Trophoblast cell (in vitro differentiated cells and primary cell): Measurements from ENCODE around the gene ZSCAN25.
A peak's percentile ranks its signal among the peaks of the same experiment; 100 is the strongest.

Source experiments
- DNase-seq, 2 donors: peaks; one replicate each; pipeline ENCODE4 v3.0.0-alpha.2; 2016
- H2AFZ ChIP-seq: 2 replicates; pipeline ENCODE4 v1.6.1; 2013; ENCODE audit warnings: low read length, moderate library complexity, mild to moderate bottlenecking; ENCODE audit not compliant: insufficient read depth, poor library complexity
- H2AK5ac ChIP-seq: 2 replicates; pipeline ENCODE4 v1.6.1; 2013; ENCODE audit warnings: mild to moderate bottlenecking, low read length
- H2BK120ac ChIP-seq: 2 replicates; pipeline ENCODE4 v1.6.1; 2013; ENCODE audit warnings: low read length, mild to moderate bottlenecking, moderate library complexity; ENCODE audit not compliant: insufficient read depth, poor library complexity
- H2BK12ac ChIP-seq: 2 replicates; pipeline ENCODE4 v1.6.1; 2013; ENCODE audit warnings: mild to moderate bottlenecking, low read length, moderate library complexity
- H2BK5ac ChIP-seq: 2 replicates; pipeline ENCODE4 v1.6.1; 2013; ENCODE audit warnings: low read length, low read depth, moderate library complexity, mild to moderate bottlenecking; ENCODE audit not compliant: poor library complexity
- H3K14ac ChIP-seq: 2 replicates; pipeline ENCODE4 v1.6.1; 2013; ENCODE audit warnings: mild to moderate bottlenecking, low read length
- H3K18ac ChIP-seq: 2 replicates; pipeline ENCODE4 v1.6.1; 2013; ENCODE audit warnings: mild to moderate bottlenecking, low read length
- H3K23ac ChIP-seq: 2 replicates; pipeline ENCODE4 v1.6.1; 2013; ENCODE audit warnings: low read length
- H3K27ac ChIP-seq: 2 replicates; pipeline ENCODE4 v1.5.1; 2013; ENCODE audit warnings: low read depth, mild to moderate bottlenecking, inconsistent platforms, low read length, moderate library complexity
- H3K27me3 ChIP-seq: 2 replicates; pipeline ENCODE4 v1.6.1; 2013; ENCODE audit warnings: inconsistent platforms, mild to moderate bottlenecking, low read length, moderate library complexity; ENCODE audit not compliant: insufficient read depth
- H3K36me3 ChIP-seq, 2 experiments: 1 replicate in 1 of 2; 2 replicates in 1 of 2; pipeline ENCODE4 v1.6.1; 2013; ENCODE audit warnings: low read length in 2 of 2, mild to moderate bottlenecking in 2 of 2, moderate library complexity in 1 of 2; ENCODE audit not compliant: insufficient read depth in 2 of 2, control insufficient read depth in 1 of 2
- H3K4ac ChIP-seq: 2 replicates; pipeline ENCODE4 v1.6.1; 2013; ENCODE audit warnings: low read depth, mild to moderate bottlenecking, low read length, moderate library complexity
- H3K4me1 ChIP-seq, 2 experiments: 1 replicate in 1 of 2; 2 replicates in 1 of 2; pipeline ENCODE4 v1.6.1; 2013; ENCODE audit warnings: low read length in 2 of 2, mild to moderate bottlenecking in 2 of 2, moderate library complexity in 1 of 2; ENCODE audit not compliant: insufficient read depth in 2 of 2, control insufficient read depth in 1 of 2
- H3K4me2 ChIP-seq: 2 replicates; pipeline ENCODE4 v1.6.1; 2013; ENCODE audit warnings: inconsistent platforms, mild to moderate bottlenecking, low read length, moderate library complexity
- H3K4me3 ChIP-seq: 2 replicates; pipeline ENCODE4 v1.5.1; 2013; ENCODE audit warnings: mild to moderate bottlenecking, low read depth, low read length, inconsistent platforms
- H3K79me1 ChIP-seq: one replicate; pipeline ENCODE4 v1.6.1; 2013; ENCODE audit warnings: low read length
- H3K79me2 ChIP-seq: 2 replicates; pipeline ENCODE4 v1.6.1; 2013; ENCODE audit warnings: low read length, mild to moderate bottlenecking; ENCODE audit not compliant: control insufficient read depth, insufficient read depth, poor library complexity
- H3K9ac ChIP-seq: 2 replicates; pipeline ENCODE4 v1.6.1; 2013; ENCODE audit warnings: mild to moderate bottlenecking, low read length
- H3K9me3 ChIP-seq: 2 replicates; pipeline ENCODE4 v1.6.1; 2013; ENCODE audit warnings: low read depth, mild to moderate bottlenecking, control low read depth, inconsistent platforms, low read length; ENCODE audit not compliant: insufficient read depth
- H4K12ac ChIP-seq: 2 replicates; pipeline ENCODE4 v1.6.1; 2013; ENCODE audit warnings: low read depth, mild to moderate bottlenecking, low read length, moderate library complexity
- H4K8ac ChIP-seq: 2 replicates; pipeline ENCODE4 v1.6.1; 2013; ENCODE audit warnings: low read depth, mild to moderate bottlenecking, low read length, moderate library complexity
- H4K91ac ChIP-seq: one replicate; pipeline ENCODE4 v1.6.1; 2013; ENCODE audit warnings: low read depth, mild to moderate bottlenecking, low read length, moderate library complexity
- WGBS: extraction: QIAGEN DNeasy Blood & Tissue Kit; methylation state at CpG from one replicate; pipeline ENCODE4 v1.1.7; 2013; ENCODE audit warnings: missing lambda C conversion rate; ENCODE audit not compliant: insufficient read length, insufficient coverage; ENCODE audit errors: extremely low coverage; 5-methylcytosine and 5-hydroxymethylcytosine counted together

The ZSCAN25 gene

GRCh38 chr7:99623091-99623693, 6.4 kb downstream of the ZSCAN25 start:
- H3K4ac ChIP-seq = no peak overlapping the region
- H3K23ac ChIP-seq = no peak overlapping the region
- no peak overlapping the region for H3K9ac ChIP-seq
- no peak overlapping the region for H2BK5ac ChIP-seq
- H2AFZ ChIP-seq = no peak overlapping the region
- H3K14ac ChIP-seq = no peak overlapping the region
- no peak overlapping the region for H3K4me3 ChIP-seq
- no peak overlapping the region for H3K27ac ChIP-seq
- no peak overlapping the region for H4K12ac ChIP-seq
- peaks cover 59 to 73% of the 10 kb centered on the region in 2 experiments for H3K36me3 ChIP-seq
- H3K4me1 ChIP-seq = peaks cover 19 to 21% of the 10 kb centered on the region in 2 experiments
- peaks cover 5% of the 10 kb centered on the region for H3K9me3 ChIP-seq
- no peak overlapping the region for H2AK5ac ChIP-seq
- H2BK12ac ChIP-seq = no peak overlapping the region
- no peak overlapping the region for H3K18ac ChIP-seq
- no peak overlapping the region for H2BK120ac ChIP-seq
- peaks cover 12% of the 10 kb centered on the region for H3K79me1 ChIP-seq
- no peak overlapping the region for H4K8ac ChIP-seq
- WGBS = no CpG with 5 or more reads among the region's 7 CpGs
- DNase-seq = no peak
- no peak overlapping the region for H4K91ac ChIP-seq
- H3K4me2 ChIP-seq = no peak overlapping the region
- H3K27me3 ChIP-seq = no peaks in the 10 kb centered on the region
- H3K79me2 ChIP-seq = peaks cover 7% of the 10 kb centered on the region

GRCh38 chr7:99623702-99624447, 7.1 kb downstream of the ZSCAN25 start:
- H3K4me2 ChIP-seq = no peak overlapping the region
- no peak overlapping the region for H3K4ac ChIP-seq
- peaks cover 9% of the 10 kb centered on the region for H3K79me1 ChIP-seq
- no peak overlapping the region for H2BK12ac ChIP-seq
- H4K91ac ChIP-seq = no peak overlapping the region
- no peak overlapping the region for H3K9ac ChIP-seq
- H3K4me3 ChIP-seq = no peak overlapping the region
- WGBS = no CpG with 5 or more reads among the region's 9 CpGs
- H3K27me3 ChIP-seq = no peaks in the 10 kb centered on the region
- no peak overlapping the region for H4K12ac ChIP-seq
- H2BK120ac ChIP-seq = no peak overlapping the region
- H3K36me3 ChIP-seq = peaks cover 62 to 77% of the 10 kb centered on the region in 2 experiments
- H4K8ac ChIP-seq = no peak overlapping the region
- peaks cover 7% of the 10 kb centered on the region for H3K79me2 ChIP-seq
- H3K4me1 ChIP-seq = peaks cover 19% of the 10 kb centered on the region in 2 experiments
- H3K14ac ChIP-seq = no peak overlapping the region
- H2AFZ ChIP-seq = no peak overlapping the region
- DNase-seq = no peak
- no peak overlapping the region for H2BK5ac ChIP-seq
- H2AK5ac ChIP-seq = no peak overlapping the region
- no peak overlapping the region for H3K27ac ChIP-seq
- H3K9me3 ChIP-seq = peaks cover 5% of the 10 kb centered on the region
- no peak overlapping the region for H3K18ac ChIP-seq
- H3K23ac ChIP-seq = no peak overlapping the region

DNA sequence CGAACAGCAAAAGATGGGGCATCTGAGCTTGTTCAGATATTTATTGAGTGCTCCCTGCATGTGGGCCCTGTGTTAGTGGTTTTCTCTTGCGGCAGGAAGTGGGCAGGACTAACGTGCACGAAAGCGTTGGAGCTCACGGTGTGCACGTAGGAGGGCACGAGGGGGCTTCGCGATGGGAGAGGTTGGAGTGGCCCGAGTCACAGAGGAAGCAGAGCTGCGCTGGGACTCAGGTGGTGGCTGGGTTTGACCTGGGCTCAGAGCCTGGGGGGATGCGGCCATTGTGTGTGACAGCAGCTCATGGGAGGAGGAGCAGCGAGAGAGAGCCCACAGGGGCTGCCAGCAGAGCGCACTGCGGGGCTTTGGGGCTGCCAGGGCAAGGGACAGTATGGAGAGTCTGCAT, 7.7 kb downstream of the ZSCAN25 start:
- H3K36me3 ChIP-seq = peaks cover 67 to 82% of the 10 kb centered on the region in 2 experiments
- H3K4ac ChIP-seq = no peak overlapping the region
- no peak overlapping the region for H2BK5ac ChIP-seq
- H4K8ac ChIP-seq = no peak overlapping the region
- H3K27ac ChIP-seq = no peak overlapping the region
- DNase-seq = no peak
- peaks cover 17% of the 10 kb centered on the region in 2 experiments for H3K4me1 ChIP-seq
- WGBS = no CpG with 5 or more reads among the region's 16 CpGs
- peak overlapping the region; percentile 4 for H3K4me3 ChIP-seq
- no peaks in the 10 kb centered on the region for H3K27me3 ChIP-seq
- H3K18ac ChIP-seq = peak overlapping the region; percentile 10
- no peak overlapping the region for H3K14ac ChIP-seq
- peaks cover 7% of the 10 kb centered on the region for H3K79me1 ChIP-seq
- no peak overlapping the region for H2AFZ ChIP-seq
- no peak overlapping the region for H2BK12ac ChIP-seq
- H3K9ac ChIP-seq = no peak overlapping the region
- no peak overlapping the region for H2BK120ac ChIP-seq
- no peak overlapping the region for H4K91ac ChIP-seq
- H4K12ac ChIP-seq = no peak overlapping the region
- H3K9me3 ChIP-seq = peaks cover 5% of the 10 kb centered on the region
- H2AK5ac ChIP-seq = no peak overlapping the region
- H3K4me2 ChIP-seq = no peak overlapping the region
- peaks cover 5% of the 10 kb centered on the region for H3K79me2 ChIP-seq
- no peak overlapping the region for H3K23ac ChIP-seq

DNA sequence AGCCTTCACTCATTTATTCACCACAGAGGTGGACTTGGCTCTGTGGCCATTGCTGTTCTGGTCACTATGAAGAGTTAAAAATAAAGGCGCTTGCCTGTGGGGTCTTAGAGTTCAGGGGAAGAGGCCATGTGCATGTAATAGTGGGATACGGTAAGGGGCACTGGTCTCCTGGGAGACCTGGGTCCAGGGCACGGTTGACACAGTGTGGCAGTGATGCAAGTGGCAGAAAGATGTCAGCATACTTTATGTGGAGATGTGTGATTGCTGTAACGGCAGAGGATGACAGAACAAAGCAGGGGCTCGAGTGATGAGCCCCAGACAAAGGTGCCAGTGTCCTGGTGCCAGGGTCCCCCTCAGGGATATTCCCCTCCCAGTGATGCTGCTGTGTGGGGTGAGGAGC, 8.6 kb downstream of the ZSCAN25 start:
- Histone ChIP-seq H3K27me3 (no peaks in the 10 kb centered on the region), H2AK5ac (no peak overlapping the region), H3K4me1 (peaks cover 9% of the 10 kb centered on the region in 2 experiments), H3K79me2 (no peaks in the 10 kb centered on the region), H4K91ac (no peak overlapping the region), H2BK12ac (no peak overlapping the region), H3K9ac (no peak overlapping the region), H3K23ac (no peak overlapping the region), H3K14ac (no peak overlapping the region), H3K9me3 (peaks cover 6% of the 10 kb centered on the region), H3K4me3 (no peak overlapping the region), H3K27ac (no peak overlapping the region), H2AFZ (no peak overlapping the region), H3K18ac (no peak overlapping the region), H2BK5ac (no peak overlapping the region), H4K12ac (no peak overlapping the region), H3K4me2 (no peak overlapping the region), H2BK120ac (no peak overlapping the region), H3K4ac (no peak overlapping the region), H3K79me1 (no peaks in the 10 kb centered on the region), H4K8ac (no peak overlapping the region), H3K36me3 (peaks cover 67 to 82% of the 10 kb centered on the region in 2 experiments)
- WGBS = no CpG with 5 or more reads among the region's 5 CpGs
- no peak for DNase-seq
